ENCODE measurements around the gene PAFAH1B2. TPM values are rescaled to one million over a fixed set of nuclear protein-coding genes. Genes with fewer than 3 reads are reported as not detected.

PAFAH1B2 gene
- total and polyA plus RNA-seq, 2 donors (not counting 3 experiments of a cell fraction or from before 2014, with no cell fraction given) = 34.2 to 128 TPM

- intact Hi-C loops (cut with micrococcal nuclease) = loop anchor here (2.0 kb wide), 1 partner anchor 21 kb away; the partner anchor contains the start of gene SIDT2
- DNase-seq (ENCODE audit: low read depth, low spot score) (no peak), FAIRE-seq (no peak)
- Histone ChIP-seq H3K79me2 (ENCODE audit: control insufficient read depth, insufficient read depth, low read length) (no peaks in the 10 kb centered on the region), H3K9me3 (replicated peaks; ENCODE audit: control insufficient read depth, insufficient read depth, low read length) (no peaks in the 10 kb centered on the region), H3K27me3 (ENCODE audit: control insufficient read depth in 2 of 2, insufficient read depth in 2 of 2, low read length in 2 of 2) (no peaks in the 10 kb centered on the region), H3K9me1 (replicated peaks; ENCODE audit: control insufficient read depth, extremely low read depth, insufficient read depth, low read length) (no peaks in the 10 kb centered on the region), H3K4me1 (ENCODE audit: control insufficient read depth, extremely low read depth, insufficient read depth, low read length) (peaks cover 9% of the 10 kb centered on the region), H2AFZ (ENCODE audit: low read depth, low read length) (no peak overlapping the region), H4K20me1 (replicated peaks; ENCODE audit: control insufficient read depth, extremely low read depth, insufficient read depth, low read length) (no peaks in the 10 kb centered on the region), H3K27ac (ENCODE audit: insufficient read depth, low read depth, low read length) (no peak overlapping the region), H3K9ac (replicated peaks; ENCODE audit: extremely low read depth, insufficient read depth, low read length) (no peak overlapping the region), H3K4me3 (replicated peaks in 1 of 3; ENCODE audit: insufficient read depth in 1 of 3, low read depth in 1 of 3, low read length in 3 of 3) (no peak overlapping the region), H3K4me2 (ENCODE audit: insufficient read depth, low read length) (no peak overlapping the region), H3K36me3 (ENCODE audit: control insufficient read depth in 2 of 2, extremely low read depth in 1 of 2, insufficient read depth in 2 of 2, low read length in 2 of 2) (peaks cover 0 to 4% of the 10 kb centered on the region in 2 experiments)
- ChIA-PET CTCF (interaction anchor here (1.1 to 1.3 kb wide), 2 partner anchors 17 to 26 kb away, joined by 3 read pairs; no protein-coding TSS in a partner anchor), POLR2A (interaction anchor here (0.6 kb wide), 2 partner anchors 13 to 101 kb away, joined by 3 to 5 read pairs; no protein-coding TSS in a partner anchor)
- BruUV-seq (replicated peaks) = no TSS peak
- dilution Hi-C loops (cut with MboI; ENCODE audit: extremely low pct_ligation_motif_present, low sequenced_read_pairs) = no loop called here
- TF ChIP-seq MYC (IDR thresholded peaks at IDR 0.05; ENCODE audit: low read depth, low read length) (no peak), CTCF (IDR thresholded peaks at IDR 0.05; ENCODE audit: extremely low read depth in 1 of 2, insufficient read depth in 1 of 2, low read depth in 1 of 2, low read length in 2 of 2) (no peak), EZH2 (IDR thresholded peaks at IDR 0.05; ENCODE audit: borderline replicate concordance, low read depth, low read length, severe bottlenecking) (no peak), POLR2A (IDR thresholded peaks at IDR 0.05; ENCODE audit: low read depth, low read length) (no peak), GATA2 (IDR thresholded peaks at IDR 0.05; ENCODE audit: insufficient read depth, insufficient read length, low read depth, low read length) (no peak), POLR2AphosphoS5 (IDR thresholded peaks at IDR 0.05; ENCODE audit: insufficient read depth, low read depth, low read length) (no peak), JUN (IDR thresholded peaks at IDR 0.05; ENCODE audit: borderline replicate concordance, insufficient read depth, insufficient read length, low read depth) (no peak), FOS (IDR thresholded peaks at IDR 0.05; ENCODE audit: borderline replicate concordance, insufficient read depth, low read length) (no peak), MAX (IDR thresholded peaks at IDR 0.05; ENCODE audit: insufficient read depth, insufficient read length) (no peak)
These were observed 56.1 kb downstream of the PAFAH1B2 start for GRCh38 chr11:117199916-117200812.

Data from endothelial cell of umbilical vein (primary cell).